B cell (primary cell): ENCODE data around the gene ITPR1. TPM values are rescaled to one million over a fixed set of nuclear protein-coding genes. Genes with fewer than 3 reads are reported as not detected.

Experiments used
- ATAC-seq: fragments of 200-7000 bp; cut with Tn5 transposase; one replicate; pipeline ENCODE4 v1.10.0; 2021; ENCODE audit warnings: low read depth, mild to moderate bottlenecking, moderate number of reproducible peaks, moderate library complexity
- CTCF ChIA-PET: fragments of 350-600 bp; sonication (Branson Sonifier 250); formaldehyde crosslinking; loops from one replicate; lab custom pipeline; 2021; ENCODE audit warnings: antibody characterized with exemption, inconsistent platforms; lab: Charles Lee
- POLR2A ChIA-PET: fragments of 350-600 bp; sonication (Branson Sonifier 250); formaldehyde crosslinking; loops from one replicate; lab custom pipeline; 2021; ENCODE audit warnings: antibody characterized with exemption; lab: Charles Lee
- DNase-seq: peaks from one replicate; pipeline ENCODE4 v3.0.0; 2013
- H2AFZ ChIP-seq: 2 replicates; pipeline ENCODE4 v1.6.1; 2012; ENCODE audit warnings: mild to moderate bottlenecking, low read depth, low read length; ENCODE audit not compliant: insufficient read depth, poor library complexity, severe bottlenecking
- H3K27ac ChIP-seq, 2 donors: 1 replicate in 1 of 2; 2 replicates in 1 of 2; pipeline ENCODE4 v1.5.1; 2012 to 2013; ENCODE audit warnings: low read length in 2 of 2, mild to moderate bottlenecking in 2 of 2, moderate library complexity in 1 of 2
- H3K27me3 ChIP-seq, 4 experiments: fragments of 200-600 bp in 1 of 4; sonication (generic) in 1 of 4; replicated peaks in 1 of 4; 1 replicate in 2 of 4; 2 replicates in 2 of 4; pipeline versions ENCODE4 v1.6.1 to v1.7.0; 2013 to 2016; ENCODE audit warnings: low read length in 3 of 4, mild to moderate bottlenecking in 2 of 4, mixed read lengths in 1 of 4, moderate library complexity in 1 of 4; ENCODE audit not compliant: insufficient read depth in 4 of 4, control insufficient read depth in 3 of 4; ENCODE audit errors: control extremely low read depth in 1 of 4
- H3K36me3 ChIP-seq, 2 experiments: replicated peaks in 1 of 2; 1 replicate in 1 of 2; 2 replicates in 1 of 2; pipeline versions ENCODE4 v1.6.1 to v1.7.1; 2013; ENCODE audit warnings: low read length in 1 of 2; ENCODE audit not compliant: insufficient read depth in 2 of 2, control insufficient read depth in 1 of 2; ENCODE audit errors: control extremely low read depth in 1 of 2, extremely low read depth in 1 of 2
- H3K4me1 ChIP-seq, 2 donors: fragments of 200-600 bp in 1 of 2; sonication (generic) in 1 of 2; 1 replicate in 1 of 2; 2 replicates in 1 of 2; pipeline versions ENCODE4 v1.5.1 to v1.6.1; 2013 to 2017; ENCODE audit warnings: low read length in 2 of 2; ENCODE audit not compliant: control insufficient read depth in 2 of 2, insufficient read depth in 2 of 2
- H3K4me2 ChIP-seq: replicated peaks from 2 replicates; pipeline ENCODE3; 2012; ENCODE audit warnings: mild to moderate bottlenecking, low read depth, low read length; ENCODE audit not compliant: poor library complexity, severe bottlenecking
- H3K4me3 ChIP-seq, 5 experiments: fragments of 200-600 bp in 1 of 5; sonication (generic) in 1 of 5; 1 replicate in 3 of 5; 2 replicates in 2 of 5; pipeline versions ENCODE4 v1.5.1 to v1.7.0; 2011 to 2016; ENCODE audit warnings: low read length in 4 of 5, mild to moderate bottlenecking in 4 of 5, low read depth in 2 of 5, control low read depth in 1 of 5, moderate library complexity in 1 of 5; ENCODE audit not compliant: insufficient read depth in 1 of 5; ENCODE audit errors: control extremely low read depth in 1 of 5, extremely low read depth in 1 of 5
- H3K79me2 ChIP-seq: fragments of 200-600 bp; sonication (generic); one replicate; pipeline ENCODE4 v1.6.0; 2016; ENCODE audit warnings: low read length; ENCODE audit not compliant: control insufficient read depth, insufficient read depth
- H3K9ac ChIP-seq: fragments of 200-600 bp; sonication (generic); 2 replicates; pipeline ENCODE4 v1.6.1; 2017; ENCODE audit warnings: mild to moderate bottlenecking, low read length, moderate library complexity
- H3K9me3 ChIP-seq, 3 donors: one replicate each; pipeline versions ENCODE4 v1.6.1 to v1.7.1; 2013; ENCODE audit warnings: low read length in 2 of 3; ENCODE audit not compliant: control insufficient read depth in 2 of 3, insufficient read depth in 1 of 3; ENCODE audit errors: control extremely low read depth in 1 of 3
- H4K20me1 ChIP-seq: 2 replicates; pipeline ENCODE4 v1.6.0; 2012; ENCODE audit warnings: mild to moderate bottlenecking, low read length; ENCODE audit not compliant: insufficient read depth, control insufficient read depth, poor library complexity, severe bottlenecking
- H3K27ac Mint-ChIP-seq: one replicate; pipeline ENCODE4 v1.8.0; 2021; ENCODE audit warnings: mixed read lengths
- H3K27me3 Mint-ChIP-seq: one replicate; pipeline ENCODE4 v1.8.0; 2021; ENCODE audit warnings: mixed read lengths
- H3K4me1 Mint-ChIP-seq: one replicate; pipeline ENCODE4 v1.8.0; 2021; ENCODE audit warnings: mixed read lengths
- H3K4me3 Mint-ChIP-seq: one replicate; pipeline ENCODE4 v1.8.0; 2021; ENCODE audit warnings: mixed read lengths
- H3K9me3 Mint-ChIP-seq: one replicate; pipeline ENCODE4 v1.8.0; 2022; ENCODE audit warnings: mixed read lengths; ENCODE audit not compliant: insufficient read depth
- CTCF ChIP-seq: fragments of 200-600 bp; IDR thresholded peaks from one replicate; pipeline ENCODE4 v1.8.0; 2022; ENCODE audit warnings: antibody characterized with exemption, mild to moderate bottlenecking
- EZH2 ChIP-seq: IDR thresholded peaks from 2 replicates; pipeline ENCODE4 v1.6.1; 2012; ENCODE audit warnings: borderline replicate concordance, low read depth, mild to moderate bottlenecking, moderate library complexity, low read length; ENCODE audit not compliant: insufficient read depth, poor library complexity, severe bottlenecking
- WGBS: methylation state at CpG from one replicate; pipeline ENCODE4 v1.1.5; 2013; ENCODE audit warnings: missing lambda C conversion rate; ENCODE audit not compliant: insufficient coverage; 5-methylcytosine and 5-hydroxymethylcytosine counted together
- intact Hi-C: fragments of 100-400 bp; cut with micrococcal nuclease; formaldehyde crosslinking; loops from one replicate; pipeline ENCODE4 v1.10.0; 2022
- polyA plus RNA-seq: library from polyadenylated mRNA; depleted of rRNA; stranded (reverse); fragments of >200 nt; gene quantifications from 2 replicates; pipeline ENCODE4 v1.2.3, GENCODE V29; 2012
- total RNA-seq, 2 donors: library from RNA; stranded (reverse); fragments of 120-200 nt in 1 of 2; gene quantifications; 1 replicate in 1 of 2; 2 replicates in 1 of 2; pipeline versions ENCODE4 v1.2.3 to v1.2.4, GENCODE V29; 2013 to 2022

The ITPR1 gene
- total and polyA plus RNA-seq, 2 donors (not counting 1 experiment from before 2014, with no cell fraction given): 64.0 to 332 TPM

GRCh38 chr3:4615750-4616149 is 122.6 kb downstream of the ITPR1 start:
- Mint-ChIP-seq H3K27ac (no peak overlapping the region), H3K4me3 (no peak overlapping the region), H3K27me3 (no peaks in the 10 kb centered on the region), H3K9me3 (no peaks in the 10 kb centered on the region), H3K4me1 (peaks cover 43% of the 10 kb centered on the region)
- H3K36me3 ChIP-seq: peaks cover 1 to 6% of the 10 kb centered on the region in 2 experiments
- peaks cover 89% of the 10 kb centered on the region for H4K20me1 ChIP-seq
- H3K4me2 ChIP-seq: no peak overlapping the region
- H2AFZ ChIP-seq: no peak overlapping the region
- DNase-seq: no peak
- intact Hi-C loops: no loop called here
- no peak overlapping the region for H3K9ac ChIP-seq
- ChIA-PET CTCF (interaction anchor here (1.9 kb wide), 1 partner anchor 265 kb away, joined by 9 read pairs; no protein-coding TSS in a partner anchor), POLR2A (no interaction called here)
- H3K4me1 ChIP-seq: peaks cover 0 to 2% of the 10 kb centered on the region in 2 donors
- ATAC-seq: no peak
- WGBS: 57% methylated on average over 2 of the region's 3 CpGs
- no peaks in the 10 kb centered on the region for H3K27me3 ChIP-seq
- no peak overlapping the region for H3K4me3 ChIP-seq
- TF ChIP-seq CTCF (no peak), EZH2 (no peak)
- H3K27ac ChIP-seq: no peak overlapping the region
- peaks cover 0 to 3% (median 0%) of the 10 kb centered on the region in 3 donors for H3K9me3 ChIP-seq
- H3K79me2 ChIP-seq: peaks cover 92% of the 10 kb centered on the region

GRCh38 chr3:4623421-4623999 is 130.4 kb downstream of the ITPR1 start:
- Mint-ChIP-seq H3K4me1 (peaks cover 28% of the 10 kb centered on the region), H3K27ac (peak overlapping the region; percentile 53), H3K9me3 (peaks cover 3% of the 10 kb centered on the region), H3K27me3 (no peaks in the 10 kb centered on the region), H3K4me3 (no peak overlapping the region)
- Histone ChIP-seq H3K4me1 (no peaks in the 10 kb centered on the region), H3K27ac (no peak overlapping the region), H3K36me3 (peaks cover 9 to 23% of the 10 kb centered on the region in 2 experiments), H3K27me3 (no peaks in the 10 kb centered on the region), H3K4me3 (no peak overlapping the region), H4K20me1 (peaks cover 95% of the 10 kb centered on the region), H3K9me3 (peaks cover 0 to 3% (median 3%) of the 10 kb centered on the region in 3 donors), H3K9ac (no peak overlapping the region), H2AFZ (no peak overlapping the region), H3K79me2 (peaks cover 77% of the 10 kb centered on the region), H3K4me2 (no peak overlapping the region)
- ATAC-seq (no peak), DNase-seq (no peak)
- POLR2A ChIA-PET: no interaction called here
- CTCF ChIA-PET: interaction anchor here (0.7 to 1.7 kb wide), 2 partner anchors 9 to 11 kb away, joined by 3 to 4 read pairs; no protein-coding TSS in a partner anchor
- TF ChIP-seq CTCF (no peak), EZH2 (no peak)
- intact Hi-C loops: no loop called here
- WGBS: no CpG with 5 or more reads among the region's 4 CpGs
